Femur (tissue), 1 donor: ENCODE results near the gene LBX2.

Experiments used
- DNase-seq: peaks from one replicate; pipeline ENCODE4 v3.0.0-alpha.2; 2017

The LBX2 gene

GRCh38 chr2:74499267-74499939 lies at the start of gene LBX2:
Gene LBX2 (minus strand): TSS chr2:74499603. CDS start chr2:74499537, 66 bp downstream.
- DNase-seq: no peak

- no peak for DNase-seq
Observed at GRCh38 chr2:74548285-74548899, 49.0 kb upstream of the LBX2 start.

- no peak for DNase-seq
Observed at GRCh38 chr2:74546004-74546403, 46.6 kb upstream of the LBX2 start.

GRCh38 chr2:74544634-74545033 lies 45.2 kb upstream of the LBX2 start:
- DNase-seq: no peak

GRCh38 chr2:74542978-74543377 lies 43.6 kb upstream of the LBX2 start:
- DNase-seq: no peak

- no peak for DNase-seq
Observed at GRCh38 chr2:74540291-74540690, 40.9 kb upstream of the LBX2 start.

GRCh38 chr2:74538881-74539339 lies 39.5 kb upstream of the LBX2 start:
- DNase-seq: no peak

GRCh38 chr2:74537140-74537539 lies 37.7 kb upstream of the LBX2 start:
- DNase-seq: no peak

GRCh38 chr2:74536166-74536950 lies 37.0 kb upstream of the LBX2 start:
- no peak for DNase-seq

- no peak for DNase-seq
Observed at GRCh38 chr2:74535440-74535965, 36.1 kb upstream of the LBX2 start.

GRCh38 chr2:74534411-74534810 lies 35.0 kb upstream of the LBX2 start:
- no peak for DNase-seq

GRCh38 chr2:74533464-74533863 lies 34.1 kb upstream of the LBX2 start:
- no peak for DNase-seq

GRCh38 chr2:74532222-74532621 lies 32.8 kb upstream of the LBX2 start:
- DNase-seq: no peak

GRCh38 chr2:74531666-74532065 lies 32.3 kb upstream of the LBX2 start:
- no peak for DNase-seq

GRCh38 chr2:74530239-74531187 lies 31.1 kb upstream of the LBX2 start:
- DNase-seq: peak; percentile 67

- DNase-seq: peak; percentile 99
Observed at GRCh38 chr2:74529357-74530238, 30.2 kb upstream of the LBX2 start, which contains the start of the genes AUP1 and HTRA2. Gene AUP1 (minus strand): TSS chr2:74529706. CDS start chr2:74529629, 77 bp downstream. Gene HTRA2 (plus strand): TSS chr2:74529933. CDS start chr2:74530007, 74 bp downstream.

GRCh38 chr2:74528600-74529356 lies 29.4 kb upstream of the LBX2 start:
- no peak for DNase-seq

- no peak for DNase-seq
Observed at GRCh38 chr2:74527741-74528140, 28.3 kb upstream of the LBX2 start.

GRCh38 chr2:74526649-74527230 lies 27.3 kb upstream of the LBX2 start:
- DNase-seq: no peak
